Chondrocyte (in vitro differentiated cells): Measurements from ENCODE around the gene NLN. TPM values are rescaled to one million over a fixed set of nuclear protein-coding genes. Genes with fewer than 3 reads are reported as not detected.
A peak's percentile ranks its signal among the peaks of the same experiment; 100 is the strongest.
"Not testable (repeated sequence)": the region's sequence is repeated elsewhere in the genome, so short reads cannot be mapped to it uniquely, and the experiment has no call there.

Experiments
- DNase-seq: peaks from one replicate; pipeline ENCODE4 v3.0.0; 2021; ENCODE audit warnings: mixed read lengths, low spot score
- H3K27ac Mint-ChIP-seq: one replicate; pipeline ENCODE4 v1.8.0; 2021; ENCODE audit warnings: mild to moderate bottlenecking, moderate library complexity, mixed read lengths; ENCODE audit not compliant: unreplicated experiment
- H3K27me3 Mint-ChIP-seq: 2 replicates; pipeline ENCODE4 v1.8.0; 2021; ENCODE audit warnings: low read depth, mixed read lengths
- H3K36me3 Mint-ChIP-seq: 2 replicates; pipeline ENCODE4 v1.8.0; 2021; ENCODE audit warnings: low read depth, mixed read lengths
- H3K4me1 Mint-ChIP-seq: 2 replicates; pipeline ENCODE4 v1.8.0; 2021; ENCODE audit warnings: low read depth, mild to moderate bottlenecking, mixed read lengths
- H3K4me3 Mint-ChIP-seq: one replicate; pipeline ENCODE4 v1.8.0; 2021; ENCODE audit warnings: mild to moderate bottlenecking, moderate library complexity, mixed read lengths; ENCODE audit not compliant: unreplicated experiment
- H3K9me3 Mint-ChIP-seq: 2 replicates; pipeline ENCODE4 v1.8.0; 2021; ENCODE audit warnings: low read depth, mixed read lengths
- total RNA-seq: library from RNA; stranded (reverse); gene quantifications from 3 replicates; pipeline ENCODE4 v1.2.1, GENCODE V29; 2021
- TF ChIP-seq, protein P1 (sequence below): fragments of 200-600 bp; sonication (generic); IDR thresholded peaks from 2 replicates; pipeline ENCODE4 v1.5.0; 2021; ENCODE audit warnings: antibody characterized with exemption, mild to moderate bottlenecking, moderate library complexity

NLN gene
- total RNA-seq, 1 donor from 2014 or later = 38.6 TPM

DNA sequence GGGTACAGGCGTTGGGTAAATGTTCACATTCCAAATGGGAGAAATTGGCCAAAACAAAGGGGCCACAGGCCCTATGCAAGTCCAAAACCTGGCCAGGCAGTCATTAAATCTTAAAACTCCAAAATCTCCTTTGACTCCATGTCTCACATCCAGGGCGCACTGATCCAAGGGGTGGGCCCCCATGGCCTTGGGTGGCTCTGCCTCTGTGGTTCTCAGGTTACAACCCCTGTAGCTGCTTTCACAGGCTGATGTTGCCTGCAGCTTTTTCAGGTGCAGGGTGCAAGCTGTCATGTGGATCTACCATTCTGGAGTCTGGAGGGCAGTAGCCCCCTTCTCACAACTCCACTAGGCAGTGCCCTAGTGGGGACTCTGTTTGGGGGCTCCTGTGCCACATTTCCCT lies 44.8 kb downstream of the NLN start:
- peaks cover 13% of the 10 kb centered on the region for H3K4me1 Mint-ChIP-seq
- no peak overlapping the region for H3K27ac Mint-ChIP-seq
- TF ChIP-seq, protein P1, sequence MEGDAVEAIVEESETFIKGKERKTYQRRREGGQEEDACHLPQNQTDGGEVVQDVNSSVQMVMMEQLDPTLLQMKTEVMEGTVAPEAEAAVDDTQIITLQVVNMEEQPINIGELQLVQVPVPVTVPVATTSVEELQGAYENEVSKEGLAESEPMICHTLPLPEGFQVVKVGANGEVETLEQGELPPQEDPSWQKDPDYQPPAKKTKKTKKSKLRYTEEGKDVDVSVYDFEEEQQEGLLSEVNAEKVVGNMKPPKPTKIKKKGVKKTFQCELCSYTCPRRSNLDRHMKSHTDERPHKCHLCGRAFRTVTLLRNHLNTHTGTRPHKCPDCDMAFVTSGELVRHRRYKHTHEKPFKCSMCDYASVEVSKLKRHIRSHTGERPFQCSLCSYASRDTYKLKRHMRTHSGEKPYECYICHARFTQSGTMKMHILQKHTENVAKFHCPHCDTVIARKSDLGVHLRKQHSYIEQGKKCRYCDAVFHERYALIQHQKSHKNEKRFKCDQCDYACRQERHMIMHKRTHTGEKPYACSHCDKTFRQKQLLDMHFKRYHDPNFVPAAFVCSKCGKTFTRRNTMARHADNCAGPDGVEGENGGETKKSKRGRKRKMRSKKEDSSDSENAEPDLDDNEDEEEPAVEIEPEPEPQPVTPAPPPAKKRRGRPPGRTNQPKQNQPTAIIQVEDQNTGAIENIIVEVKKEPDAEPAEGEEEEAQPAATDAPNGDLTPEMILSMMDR = no peak
- H3K27me3 Mint-ChIP-seq = no peaks in the 10 kb centered on the region
- no peak overlapping the region for H3K4me3 Mint-ChIP-seq
- H3K9me3 Mint-ChIP-seq = peaks cover 4% of the 10 kb centered on the region
- H3K36me3 Mint-ChIP-seq = peaks cover 11% of the 10 kb centered on the region
- DNase-seq = no peak

DNA sequence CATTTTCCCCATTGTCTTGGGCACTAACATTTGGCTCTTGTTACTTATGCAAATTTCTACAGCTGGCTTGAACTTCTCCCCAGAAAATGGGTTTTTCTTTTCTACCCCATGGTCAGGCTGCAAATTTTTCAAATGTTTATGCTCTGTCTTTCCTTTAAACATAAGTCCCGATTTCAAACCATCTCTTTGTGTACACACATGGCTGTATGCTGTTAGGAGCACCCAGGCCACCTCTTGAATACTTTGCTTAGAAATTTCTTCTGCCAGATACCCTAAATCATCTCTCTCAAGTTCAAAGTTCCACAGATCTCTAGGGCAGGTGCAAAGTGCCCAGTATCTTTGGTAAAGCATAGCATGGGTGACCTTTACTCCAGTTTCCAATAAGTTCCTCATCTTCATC lies 45.6 kb downstream of the NLN start:
- H3K4me1 Mint-ChIP-seq = peaks cover 13% of the 10 kb centered on the region

DNA sequence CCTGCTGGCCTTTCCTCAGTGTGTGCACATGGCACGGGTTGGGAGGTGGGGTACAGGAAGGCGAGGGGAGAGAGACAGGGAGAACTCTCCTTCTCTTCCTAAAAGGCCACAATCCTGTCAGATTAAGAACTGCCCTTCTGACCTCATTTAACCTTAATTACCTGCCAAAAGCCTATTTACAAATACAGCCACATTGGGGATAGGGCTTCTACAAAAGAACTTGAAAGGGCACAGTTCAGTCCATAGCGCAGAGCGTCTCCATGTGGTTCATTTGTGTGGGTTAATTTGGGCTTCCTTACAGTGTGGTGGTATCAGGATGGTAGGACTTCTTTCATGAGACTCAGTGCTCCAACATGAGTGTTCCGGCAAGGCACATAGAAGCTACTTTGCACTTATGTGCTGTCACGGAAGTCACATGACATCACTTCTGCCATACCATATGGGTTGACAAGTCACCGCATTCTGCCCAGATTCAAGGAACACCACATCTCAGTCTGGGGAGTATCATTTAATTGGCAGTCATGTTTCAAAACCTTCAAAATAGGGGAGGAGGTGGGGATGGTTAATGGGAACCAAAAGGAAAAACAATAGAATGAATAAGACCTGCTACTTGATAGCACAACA lies 46.8 kb downstream of the NLN start:
- H3K4me3 Mint-ChIP-seq = no peak overlapping the region
- H3K27ac Mint-ChIP-seq = no peak overlapping the region
- H3K27me3 Mint-ChIP-seq = no peaks in the 10 kb centered on the region

More for the DNA sequence above, 45.6 kb downstream of the NLN start:
- TF ChIP-seq, protein P1 = no peak
- H3K4me3 Mint-ChIP-seq = no peak overlapping the region
- no peak for DNase-seq
- no peaks in the 10 kb centered on the region for H3K27me3 Mint-ChIP-seq
- no peak overlapping the region for H3K27ac Mint-ChIP-seq
- H3K9me3 Mint-ChIP-seq = peaks cover 4% of the 10 kb centered on the region
- peaks cover 11% of the 10 kb centered on the region for H3K36me3 Mint-ChIP-seq

DNA sequence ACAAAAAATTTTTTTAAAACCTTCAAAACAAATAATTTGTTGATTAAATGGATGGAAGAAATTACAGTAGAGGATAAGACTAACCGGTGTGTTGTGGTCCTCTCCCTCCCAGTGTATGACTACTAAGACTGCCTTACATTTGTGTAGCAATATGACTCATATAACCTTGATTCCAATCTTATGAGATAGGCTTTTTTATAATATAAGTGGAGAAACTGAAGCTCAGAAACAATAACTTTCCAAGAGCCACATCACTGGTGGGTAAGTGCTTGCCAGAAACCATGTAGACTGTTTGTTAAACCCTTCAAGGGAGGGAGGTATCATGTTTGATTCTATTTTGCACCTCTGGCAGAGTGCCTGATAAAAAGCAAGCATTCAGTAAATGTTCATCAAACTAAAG lies 47.5 kb downstream of the NLN start:
- Mint-ChIP-seq H3K4me3 (no peak overlapping the region), H3K36me3 (peaks cover 11% of the 10 kb centered on the region), H3K9me3 (peaks cover 4% of the 10 kb centered on the region), H3K27me3 (no peaks in the 10 kb centered on the region), H3K4me1 (peaks cover 20% of the 10 kb centered on the region), H3K27ac (peak overlapping the region; percentile 75)
- TF ChIP-seq, protein P1 = no peak
- no peak for DNase-seq

More for the DNA sequence above, 46.8 kb downstream of the NLN start:
- TF ChIP-seq, protein P1 = no peak
- DNase-seq = no peak
- Mint-ChIP-seq H3K9me3 (peaks cover 4% of the 10 kb centered on the region), H3K4me1 (peaks cover 13% of the 10 kb centered on the region), H3K36me3 (peaks cover 11% of the 10 kb centered on the region)

DNA sequence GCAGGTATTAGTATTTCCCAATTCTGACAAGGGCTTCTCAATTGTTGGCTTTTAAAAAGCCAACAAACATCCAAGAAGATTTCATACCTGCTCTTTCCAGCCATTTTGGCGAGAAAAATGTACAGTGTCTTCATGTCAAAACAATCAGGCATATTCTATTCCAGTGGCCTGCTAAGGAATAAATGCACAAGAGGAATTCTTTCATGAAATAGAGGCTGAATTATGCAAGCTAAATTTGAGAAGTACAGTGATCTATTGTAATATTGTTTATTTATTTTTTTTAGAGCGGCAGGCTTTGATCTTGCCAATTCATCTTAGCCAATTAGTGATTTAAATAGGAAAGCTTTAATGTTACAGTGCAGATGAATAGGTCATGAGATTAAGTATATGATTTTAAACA lies 49.3 kb downstream of the NLN start:
- H3K4me3 Mint-ChIP-seq = no peak overlapping the region
- TF ChIP-seq, protein P1 = no peak
- H3K4me1 Mint-ChIP-seq = peaks cover 22% of the 10 kb centered on the region
- no peak for DNase-seq
- no peak overlapping the region for H3K27ac Mint-ChIP-seq
- peaks cover 4% of the 10 kb centered on the region for H3K9me3 Mint-ChIP-seq
- H3K27me3 Mint-ChIP-seq = no peaks in the 10 kb centered on the region
- H3K36me3 Mint-ChIP-seq = peaks cover 7% of the 10 kb centered on the region

GRCh38 chr5:65772963-65773362 lies 51.0 kb downstream of the NLN start:
- H3K4me1 Mint-ChIP-seq = peaks cover 29% of the 10 kb centered on the region
- not testable (repeated sequence) for H3K4me3 Mint-ChIP-seq

More at GRCh38 chr5:65772963-65773362, 51.0 kb downstream of the NLN start:
- not testable (repeated sequence) for H3K9me3 Mint-ChIP-seq, H3K27me3 Mint-ChIP-seq, H3K36me3 Mint-ChIP-seq, H3K27ac Mint-ChIP-seq, DNase-seq
